ENCODE data around the gene MYOM3.

Gene MYOM3

DNA sequence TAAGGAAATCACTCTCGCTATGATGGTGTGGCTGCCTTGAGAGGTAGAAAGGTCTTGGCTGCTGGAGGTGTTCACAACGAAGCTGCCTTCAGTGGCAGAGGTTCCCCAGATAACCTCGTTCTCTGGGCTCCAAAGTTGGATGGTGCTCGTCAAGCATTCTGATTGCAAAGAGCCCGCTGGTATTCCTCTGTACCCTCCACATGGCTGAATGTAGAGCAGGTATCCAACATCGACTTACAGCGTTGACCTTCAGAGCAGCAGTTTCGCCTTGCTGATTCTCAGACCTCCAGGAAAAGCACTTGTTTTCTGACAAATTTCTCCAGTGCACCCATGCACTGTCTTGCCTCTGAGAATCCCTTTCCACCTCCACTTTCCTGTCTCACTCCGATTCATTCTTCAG is 35.3 kb upstream of the MYOM3 start:
- TF ChIP-seq, protein P1, sequence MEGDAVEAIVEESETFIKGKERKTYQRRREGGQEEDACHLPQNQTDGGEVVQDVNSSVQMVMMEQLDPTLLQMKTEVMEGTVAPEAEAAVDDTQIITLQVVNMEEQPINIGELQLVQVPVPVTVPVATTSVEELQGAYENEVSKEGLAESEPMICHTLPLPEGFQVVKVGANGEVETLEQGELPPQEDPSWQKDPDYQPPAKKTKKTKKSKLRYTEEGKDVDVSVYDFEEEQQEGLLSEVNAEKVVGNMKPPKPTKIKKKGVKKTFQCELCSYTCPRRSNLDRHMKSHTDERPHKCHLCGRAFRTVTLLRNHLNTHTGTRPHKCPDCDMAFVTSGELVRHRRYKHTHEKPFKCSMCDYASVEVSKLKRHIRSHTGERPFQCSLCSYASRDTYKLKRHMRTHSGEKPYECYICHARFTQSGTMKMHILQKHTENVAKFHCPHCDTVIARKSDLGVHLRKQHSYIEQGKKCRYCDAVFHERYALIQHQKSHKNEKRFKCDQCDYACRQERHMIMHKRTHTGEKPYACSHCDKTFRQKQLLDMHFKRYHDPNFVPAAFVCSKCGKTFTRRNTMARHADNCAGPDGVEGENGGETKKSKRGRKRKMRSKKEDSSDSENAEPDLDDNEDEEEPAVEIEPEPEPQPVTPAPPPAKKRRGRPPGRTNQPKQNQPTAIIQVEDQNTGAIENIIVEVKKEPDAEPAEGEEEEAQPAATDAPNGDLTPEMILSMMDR (IDR thresholded peaks at IDR 0.05; ENCODE audit: insufficient read depth, missing control alignments) = no peak
- FAIRE-seq (no peak), DNase-seq (ENCODE audit: insufficient read length, low spot score) (no peak)

DNA sequence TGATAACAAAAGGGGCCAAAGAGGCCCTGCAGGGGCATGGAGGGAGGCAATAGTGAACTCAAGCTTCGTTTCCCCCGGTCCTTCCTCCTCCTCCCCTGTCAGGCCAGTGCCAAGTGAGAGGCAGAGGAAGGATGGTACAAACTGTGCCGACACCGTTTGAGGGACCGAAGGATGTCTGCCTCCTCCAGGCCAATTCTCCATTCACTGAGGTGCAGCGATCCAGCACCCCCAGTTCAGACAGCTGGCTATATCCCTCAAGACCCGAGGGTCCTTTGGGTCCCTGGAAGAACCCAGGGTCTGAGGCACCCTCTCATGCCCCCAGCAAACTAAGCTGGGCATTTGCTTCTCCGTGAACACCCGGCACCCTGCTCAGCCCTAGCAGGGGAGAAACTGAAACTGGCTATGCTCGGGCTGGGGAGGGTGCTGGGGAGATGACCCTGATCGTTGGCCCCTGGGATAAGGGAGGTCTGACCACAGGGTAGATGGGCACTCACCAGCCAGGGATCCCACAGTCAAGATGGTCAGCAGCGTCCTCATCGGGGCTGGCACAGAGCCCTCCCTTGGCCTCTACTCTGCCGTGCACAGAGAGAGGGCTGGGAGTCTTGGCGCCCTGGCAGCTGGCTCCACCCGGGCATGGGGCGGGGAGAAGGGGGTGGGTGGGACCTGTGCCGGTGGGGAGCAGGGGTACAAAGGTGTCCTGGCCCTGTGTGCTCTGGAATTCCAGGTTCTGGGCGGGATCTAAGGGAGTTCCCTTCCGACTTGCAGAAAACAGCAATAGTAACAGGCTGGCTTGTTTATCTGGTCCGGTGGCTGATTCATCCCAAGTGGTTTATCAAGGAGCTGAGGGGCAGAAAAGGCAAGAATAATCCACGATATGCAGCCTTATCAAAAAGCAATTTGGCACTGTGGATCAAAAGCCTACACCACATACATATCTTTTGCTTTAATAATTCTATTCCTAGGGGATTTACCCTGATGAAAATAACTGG is 30.9 kb upstream of the MYOM3 start, which contains the start of gene IL22RA1:
Gene IL22RA1 (minus strand): TSS at position 595 of the 989 bp plus-strand sequence. CDS start 58 bp downstream, at position 537.
- no peak for FAIRE-seq
- TF ChIP-seq, protein P1 (IDR thresholded peaks at IDR 0.05; ENCODE audit: insufficient read depth, missing control alignments) = no peak
- no peak for DNase-seq (ENCODE audit: insufficient read length, low spot score)

GRCh38 chr1:24141311-24141997 is 29.5 kb upstream of the MYOM3 start:
- TF ChIP-seq, protein P1 (IDR thresholded peaks at IDR 0.05; ENCODE audit: insufficient read depth, missing control alignments) = no peak
- FAIRE-seq (no peak), DNase-seq (ENCODE audit: insufficient read length, low spot score) (no peak)

GRCh38 chr1:24140741-24141181 is 28.8 kb upstream of the MYOM3 start:
- no peak for FAIRE-seq
- TF ChIP-seq, protein P1 (IDR thresholded peaks at IDR 0.05; ENCODE audit: insufficient read depth, missing control alignments) = no peak
- DNase-seq (ENCODE audit: insufficient read length, low spot score) = no peak

- no peak for FAIRE-seq
- TF ChIP-seq, protein P1 (IDR thresholded peaks at IDR 0.05; ENCODE audit: insufficient read depth, missing control alignments) = no peak
- no peak for DNase-seq (ENCODE audit: insufficient read length, low spot score)
Measured at GRCh38 chr1:24139841-24140425, 28.0 kb upstream of the MYOM3 start.

DNA sequence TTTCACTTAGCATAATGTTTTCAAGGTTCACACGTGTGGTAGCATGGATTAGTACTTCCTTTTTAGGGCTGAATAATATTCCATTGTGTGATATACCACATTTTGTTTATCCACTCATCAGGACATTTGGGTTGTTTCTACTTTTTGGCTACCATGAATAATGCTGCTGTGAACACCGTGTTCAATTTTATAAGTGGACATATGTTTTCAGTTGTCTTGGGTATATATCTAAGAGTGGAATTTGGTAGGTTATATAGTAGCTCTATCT is 27.2 kb upstream of the MYOM3 start:
- no peak for FAIRE-seq
- TF ChIP-seq, protein P1 (IDR thresholded peaks at IDR 0.05; ENCODE audit: insufficient read depth, missing control alignments) = no peak
- no peak for DNase-seq (ENCODE audit: insufficient read length, low spot score)
